ENCODE data around the gene DENND1A.

DNA sequence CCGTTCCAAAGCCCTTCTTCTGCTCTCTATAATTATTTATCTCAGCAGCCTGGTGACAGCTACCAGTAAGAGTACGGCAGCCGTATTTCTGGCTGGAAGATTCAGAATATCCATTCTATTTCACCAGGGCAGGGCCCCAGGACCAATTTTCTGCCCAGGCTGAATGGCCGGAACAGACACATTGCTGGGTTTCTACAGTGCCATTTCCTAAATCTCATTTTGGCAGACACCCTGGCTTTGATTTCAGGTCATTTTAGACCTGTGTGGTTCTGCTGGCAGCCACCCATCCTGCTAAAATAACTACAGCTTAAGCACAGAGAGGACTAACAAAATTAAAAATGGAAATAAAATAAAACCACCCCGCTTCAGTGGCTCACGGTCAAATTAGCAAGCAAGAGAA, 478.9 kb downstream of the DENND1A start:
- TF ChIP-seq ZSCAN20 (CRISPR knock-in tag; IDR thresholded peaks at IDR 0.05) (no peak), RFX5 (IDR thresholded peaks at IDR 0.05) (no peak)
